A172 (cell line): ENCODE measurements around the gene WNT3A. TPM values are rescaled to one million over a fixed set of nuclear protein-coding genes. Genes with fewer than 3 reads are reported as not detected.

ENCODE experiments used
- DNase-seq: peaks from one replicate; pipeline ENCODE4 v3.0.0-alpha.2; 2015; ENCODE audit warnings: low spot score
- total RNA-seq: library from RNA; depleted of rRNA; stranded (reverse); fragments of >200 nt; shearing (Covaris generic); gene quantifications from 2 replicates; pipeline ENCODE4 v1.2.3, GENCODE V29; 2014

WNT3A gene
- total RNA-seq, 1 experiment from 2014 or later, result not detected

GRCh38 chr1:228048659-228049298, 42.0 kb downstream of the WNT3A start:
- DNase-seq, result no peak

GRCh38 chr1:228050571-228051231, 43.9 kb downstream of the WNT3A start:
- no peak for DNase-seq

GRCh38 chr1:228058172-228058948, 51.6 kb downstream of the WNT3A start:
- DNase-seq, result no peak

- DNase-seq, result no peak
Measured at GRCh38 chr1:228058949-228059633, 52.3 kb downstream of the WNT3A start.

- no peak for DNase-seq
Measured at GRCh38 chr1:228059634-228060457, 53.0 kb downstream of the WNT3A start.

GRCh38 chr1:228060458-228061190, 53.8 kb downstream of the WNT3A start:
- no peak for DNase-seq

- DNase-seq, result no peak
Measured at GRCh38 chr1:228061411-228062084, 54.8 kb downstream of the WNT3A start.

GRCh38 chr1:228062085-228062791, 55.4 kb downstream of the WNT3A start:
- no peak for DNase-seq

- DNase-seq, result no peak
Measured at GRCh38 chr1:228062812-228063211, 56.0 kb downstream of the WNT3A start.

GRCh38 chr1:228063251-228064191, 56.7 kb downstream of the WNT3A start:
- DNase-seq, result no peak

- DNase-seq, result no peak
Measured at GRCh38 chr1:228064296-228064695, 57.5 kb downstream of the WNT3A start.

- no peak for DNase-seq
Measured at GRCh38 chr1:228064741-228065542, 58.1 kb downstream of the WNT3A start.

GRCh38 chr1:228065543-228066347, 58.9 kb downstream of the WNT3A start:
- no peak for DNase-seq

GRCh38 chr1:228066416-228066815, 59.6 kb downstream of the WNT3A start:
- DNase-seq, result no peak

GRCh38 chr1:228066891-228067654, 60.3 kb downstream of the WNT3A start:
- no peak for DNase-seq

- DNase-seq, result no peak
Measured at GRCh38 chr1:228068359-228068758, 61.6 kb downstream of the WNT3A start.
